HCT116 (cell line): ENCODE measurements around the gene AUTS2. TPM values are rescaled to one million over a fixed set of nuclear protein-coding genes. Genes with fewer than 3 reads are reported as not detected.

ENCODE experiments used
- ATAC-seq: fragments of 200-7000 bp; cut with Tn5 transposase; 2 replicates; pipeline ENCODE4 v1.9.1; 2020; ENCODE audit warnings: mild to moderate bottlenecking, moderate library complexity
- BruUV-seq: library from RNA; stranded (reverse); fragments of 400-500 nt; replicated peaks from 2 replicates; lab custom pipeline; 2021; lab: Mats Ljungman, UMichigan
- CTCF ChIA-PET: fragments of 300-600 bp; sonication (Branson Sonifier 250); formaldehyde crosslinking; loops from one replicate; lab custom pipeline; 2021; ENCODE audit warnings: antibody characterized with exemption; lab: Charles Lee
- POLR2A ChIA-PET: fragments of 300-600, 350-600 bp; sonication (Branson Sonifier 250); formaldehyde crosslinking; loops from one replicate; lab custom pipeline; 2021; ENCODE audit warnings: antibody characterized with exemption; lab: Charles Lee
- RAD21 ChIA-PET, 2 experiments: fragments of 300-600 bp; sonication (Branson Sonifier 250); formaldehyde crosslinking; loops; one replicate each; lab custom pipeline; 2023; ENCODE audit warnings: low total read pairs in 2 of 2; ENCODE audit not compliant: uncharacterized antibody in 2 of 2, unreplicated experiment in 2 of 2, low non-redundant PET in 1 of 2; lab: Charles Lee
- DNase-seq: peaks from one replicate; pipeline ENCODE4 v3.0.0-alpha.2; 2010; ENCODE audit warnings: low read depth, low spot score
- H2AFZ ChIP-seq: fragments of 200-600 bp; shearing (Covaris generic), sonication (generic); 2 replicates; pipeline ENCODE4 v1.6.1; 2017; ENCODE audit warnings: low read depth, mixed run types, mixed read lengths, antibody characterized with exemption, low read length; ENCODE audit not compliant: poor library complexity, severe bottlenecking
- H3K27ac ChIP-seq: 2 replicates; pipeline ENCODE4 v1.5.1; 2012; ENCODE audit warnings: low read depth, low read length
- H3K27me3 ChIP-seq: fragments of 200-600 bp; sonication (generic); 2 replicates; pipeline ENCODE4 v1.6.1; 2016; ENCODE audit warnings: mixed run types, low read length, mixed read lengths; ENCODE audit not compliant: insufficient read depth
- H3K36me3 ChIP-seq, 2 experiments: fragments of 200-500 bp in 1 of 2; fragments of 200-600 bp in 1 of 2; sonication (Bioruptor generic) in 1 of 2; sonication (generic) in 1 of 2; 2 replicates each; pipeline versions ENCODE4 v1.5.1 to v1.6.1; 2014 to 2016; ENCODE audit warnings: low read length in 2 of 2, inconsistent platforms in 1 of 2, mixed read lengths in 1 of 2, mixed run types in 1 of 2; ENCODE audit not compliant: insufficient read depth in 2 of 2, control insufficient read depth in 1 of 2
- H3K4me1 ChIP-seq, 2 experiments: fragments of 200-600 bp in 1 of 2; sonication (generic) in 1 of 2; 2 replicates each; pipeline versions ENCODE4 v1.5.1 to v1.6.1; 2012 to 2017; ENCODE audit warnings: low read length in 2 of 2, inconsistent platforms in 1 of 2, mild to moderate bottlenecking in 1 of 2, mixed read lengths in 1 of 2, mixed run types in 1 of 2, moderate library complexity in 1 of 2; ENCODE audit not compliant: insufficient read depth in 2 of 2, control insufficient read depth in 1 of 2
- H3K4me2 ChIP-seq: fragments of 200-600 bp; sonication (generic); 2 replicates; pipeline ENCODE4 v1.6.1; 2017; ENCODE audit warnings: mixed run types, low read length, mixed read lengths
- H3K4me3 ChIP-seq, 2 experiments: fragments of 200-600 bp in 1 of 2; sonication (generic) in 1 of 2; replicated peaks in 1 of 2; 2 replicates each; pipeline ENCODE4 v1.5.1; 2011 to 2016; ENCODE audit warnings: low read length in 2 of 2, control low read depth in 1 of 2, low read depth in 1 of 2, mild to moderate bottlenecking in 1 of 2, mixed read lengths in 1 of 2, mixed run types in 1 of 2
- H3K79me2 ChIP-seq: fragments of 200-600 bp; sonication (generic); 2 replicates; pipeline ENCODE4 v1.6.1; 2017; ENCODE audit warnings: mild to moderate bottlenecking, mixed run types, low read length, moderate library complexity, mixed read lengths; ENCODE audit not compliant: insufficient read depth
- H3K9ac ChIP-seq: fragments of 200-600 bp; sonication (generic); 2 replicates; pipeline ENCODE4 v1.6.1; 2016; ENCODE audit warnings: low read length, mixed read lengths
- H3K9me2 ChIP-seq: fragments of 200-600 bp; sonication (generic), shearing (Covaris generic); 2 replicates; pipeline ENCODE4 v1.6.1; 2017; ENCODE audit warnings: mixed run types, mild to moderate bottlenecking, moderate library complexity; ENCODE audit not compliant: insufficient read depth
- H3K9me3 ChIP-seq, 2 experiments: fragments of 200-500 bp in 1 of 2; fragments of 200-600 bp in 1 of 2; sonication (Bioruptor generic) in 1 of 2; sonication (generic) in 1 of 2; 2 replicates each; pipeline ENCODE4 v1.6.1; 2014 to 2017; ENCODE audit warnings: low read length in 2 of 2, mixed read lengths in 2 of 2, inconsistent platforms in 1 of 2, low read depth in 1 of 2, mild to moderate bottlenecking in 1 of 2, mixed run types in 1 of 2, moderate library complexity in 1 of 2; ENCODE audit not compliant: control insufficient read depth in 1 of 2, insufficient read depth in 1 of 2
- H4K20me1 ChIP-seq: fragments of 200-600 bp; sonication (generic), shearing (Covaris generic); 2 replicates; pipeline ENCODE4 v1.6.1; 2017; ENCODE audit warnings: mixed run types, mild to moderate bottlenecking, moderate library complexity; ENCODE audit not compliant: insufficient read depth
- CBX3 ChIP-seq: IDR thresholded peaks from 2 replicates; pipeline ENCODE4 v1.6.1; 2012; ENCODE audit warnings: low read depth
- CEBPB ChIP-seq: IDR thresholded peaks from 2 replicates; pipeline ENCODE4 v1.6.1; 2012; ENCODE audit warnings: low read depth
- ELF1 ChIP-seq: IDR thresholded peaks from 2 replicates; pipeline ENCODE4 v1.6.1; 2012; ENCODE audit warnings: low read depth, borderline replicate concordance
- EZH2 ChIP-seq: fragments of 200-600 bp; sonication (generic); IDR thresholded peaks from 2 replicates; pipeline ENCODE4 v1.6.1; 2017; ENCODE audit warnings: antibody characterized with exemption, mixed run types
- EZH2phosphoT487 ChIP-seq: fragments of 200-600 bp; IDR thresholded peaks from 2 replicates; pipeline ENCODE4 v1.6.1; 2018; ENCODE audit warnings: antibody characterized with exemption, borderline replicate concordance
- JUND ChIP-seq: IDR thresholded peaks from 2 replicates; pipeline ENCODE4 v1.6.1; 2012
- MAX ChIP-seq: IDR thresholded peaks from 2 replicates; pipeline ENCODE4 v1.6.1; 2012
- POLR2A ChIP-seq: IDR thresholded peaks from 2 replicates; pipeline ENCODE4 v1.7.0; 2011; ENCODE audit warnings: borderline replicate concordance; ENCODE audit not compliant: insufficient read depth, insufficient read length; ENCODE audit errors: extremely low read depth
- POLR2AphosphoS5 ChIP-seq: IDR thresholded peaks from 2 replicates; pipeline ENCODE4 v1.6.1; 2011; ENCODE audit warnings: mild to moderate bottlenecking, low read depth, low read length, moderate library complexity
- SIN3A ChIP-seq: IDR thresholded peaks from 2 replicates; pipeline ENCODE4 v1.6.1; 2012; ENCODE audit warnings: low read depth
- SRF ChIP-seq: IDR thresholded peaks from 2 replicates; pipeline ENCODE4 v1.6.1; 2012; ENCODE audit warnings: low read depth
- YY1 ChIP-seq: IDR thresholded peaks from 2 replicates; pipeline ENCODE4 v1.6.1; 2011; ENCODE audit warnings: low read length, low read depth, moderate library complexity, mild to moderate bottlenecking; ENCODE audit not compliant: insufficient replicate concordance; ENCODE audit errors: extremely low read depth
- ZBTB33 ChIP-seq: IDR thresholded peaks from 2 replicates; pipeline ENCODE4 v1.6.1; 2011; ENCODE audit warnings: mild to moderate bottlenecking, low read length, moderate library complexity; ENCODE audit not compliant: insufficient replicate concordance; ENCODE audit errors: extremely low read depth
- ZFX ChIP-seq: fragments of 450-650 bp; IDR thresholded peaks from 2 replicates; pipeline ENCODE4 v1.6.1; 2017
- intact Hi-C: fragments of 100-400 bp; cut with micrococcal nuclease; formaldehyde crosslinking; loops from 2 replicates; pipeline ENCODE4 v1.10.0; 2022
- total RNA-seq: library from RNA; stranded (reverse); gene quantifications from one replicate; pipeline ENCODE4 v1.2.1, GENCODE V29; 2021; ENCODE audit not compliant: unreplicated experiment

AUTS2 gene
- total RNA-seq, 1 experiment from 2014 or later = 0.93 TPM

- ChIA-PET CTCF (no interaction called here), POLR2A (no interaction called here), RAD21 (no interaction called here)
- TF ChIP-seq CEBPB (no peak), SRF (no peak), MAX (no peak), JUND (no peak), POLR2AphosphoS5 (no peak)
- H3K9ac ChIP-seq = no peak overlapping the region
- no peaks in the 10 kb centered on the region for H3K36me3 ChIP-seq
- no peaks in the 10 kb centered on the region for H4K20me1 ChIP-seq
- H3K9me2 ChIP-seq = no peaks in the 10 kb centered on the region
- intact Hi-C loops = no loop called here
- no peak overlapping the region for H2AFZ ChIP-seq
- ATAC-seq = no peak
- peaks cover 8 to 33% of the 10 kb centered on the region in 2 experiments; a peak in 3 of 4 replicates for H3K9me3 ChIP-seq
- DNase-seq = no peak
- H3K27ac ChIP-seq = no peak overlapping the region
- BruUV-seq = no TSS peak
- no peak overlapping the region for H3K4me2 ChIP-seq
- H3K79me2 ChIP-seq = no peaks in the 10 kb centered on the region
- no peaks in the 10 kb centered on the region for H3K4me1 ChIP-seq
- no peak overlapping the region for H3K4me3 ChIP-seq
- no peaks in the 10 kb centered on the region for H3K27me3 ChIP-seq
Measured at GRCh38 chr7:69849268-69849667, 251.0 kb downstream of the AUTS2 start.

GRCh38 chr7:69857014-69857413 is 258.7 kb downstream of the AUTS2 start:
- peaks cover 5 to 28% of the 10 kb centered on the region in 2 experiments; a peak in 3 of 4 replicates for H3K9me3 ChIP-seq
- CTCF ChIA-PET = no interaction called here
- BruUV-seq = no TSS peak
- no peak overlapping the region for H3K27ac ChIP-seq
- ATAC-seq (no peak), DNase-seq (no peak)
- no peaks in the 10 kb centered on the region for H3K27me3 ChIP-seq
- no peak overlapping the region for H3K4me3 ChIP-seq
- H4K20me1 ChIP-seq = no peaks in the 10 kb centered on the region
- H3K36me3 ChIP-seq = no peaks in the 10 kb centered on the region
- no peak overlapping the region for H3K9ac ChIP-seq
- H2AFZ ChIP-seq = no peak overlapping the region
- intact Hi-C loops = no loop called here
- H3K79me2 ChIP-seq = no peaks in the 10 kb centered on the region
- POLR2A ChIA-PET = no interaction called here
- H3K9me2 ChIP-seq = no peaks in the 10 kb centered on the region
- H3K4me2 ChIP-seq = no peak overlapping the region
- no peaks in the 10 kb centered on the region for H3K4me1 ChIP-seq
- TF ChIP-seq CEBPB (no peak), ZFX (no peak), POLR2AphosphoS5 (no peak), SIN3A (no peak), POLR2A (no peak), SRF (no peak), CBX3 (no peak), JUND (no peak), EZH2phosphoT487 (no peak), YY1 (no peak), EZH2 (no peak), ZBTB33 (no peak), ELF1 (no peak)
- TF ChIP-seq, all 23 proteins: peak for 0
- RAD21 ChIA-PET = no interaction called here
